GM18520 (cell line): ENCODE results near the gene MMD2.

Experiments
- ATAC-seq: cut with Tn5 transposase; IDR thresholded peaks from one replicate; pipeline ENCODE4 v1.9.1; 2021; ENCODE audit not compliant: unreplicated experiment

MMD2 gene

GRCh38 chr7:4959893-4960292 lies 906 bp upstream of the MMD2 start:
- ATAC-seq: no peak

- ATAC-seq: no peak
These were observed 319 bp upstream of the MMD2 start for GRCh38 chr7:4959306-4959705.

- no peak for ATAC-seq
These were observed 1.0 kb downstream of the MMD2 start for GRCh38 chr7:4957847-4958476.

GRCh38 chr7:4951903-4952636 lies 6.9 kb downstream of the MMD2 start:
- no peak for ATAC-seq

GRCh38 chr7:4951304-4951703 lies 7.7 kb downstream of the MMD2 start:
- no peak for ATAC-seq

- no peak for ATAC-seq
These were observed 10.6 kb downstream of the MMD2 start for GRCh38 chr7:4948402-4948801.

- ATAC-seq: no peak
These were observed 13.0 kb downstream of the MMD2 start for GRCh38 chr7:4945949-4946348.

GRCh38 chr7:4944939-4945338 lies 14.0 kb downstream of the MMD2 start:
- ATAC-seq: no peak

- ATAC-seq: no peak
These were observed 15.7 kb downstream of the MMD2 start for GRCh38 chr7:4943297-4943696.

- no peak for ATAC-seq
These were observed 18.8 kb downstream of the MMD2 start for GRCh38 chr7:4939971-4940728.

GRCh38 chr7:4937411-4937810 lies 21.6 kb downstream of the MMD2 start:
- no peak for ATAC-seq

- ATAC-seq: no peak
These were observed 24.5 kb downstream of the MMD2 start for GRCh38 chr7:4934419-4935025.

GRCh38 chr7:4931943-4932342 lies 27.0 kb downstream of the MMD2 start:
- no peak for ATAC-seq

- no peak for ATAC-seq
These were observed 30.0 kb downstream of the MMD2 start for GRCh38 chr7:4929005-4929404.

GRCh38 chr7:4928445-4928844 lies 30.5 kb downstream of the MMD2 start:
- no peak for ATAC-seq

- ATAC-seq: no peak
These were observed 38.8 kb downstream of the MMD2 start for GRCh38 chr7:4919969-4920766.

- no peak for ATAC-seq
These were observed 42.9 kb downstream of the MMD2 start for GRCh38 chr7:4916113-4916512.

- ATAC-seq: no peak
These were observed 47.7 kb downstream of the MMD2 start for GRCh38 chr7:4911111-4911828.

GRCh38 chr7:4906682-4907081 lies 52.3 kb downstream of the MMD2 start:
- no peak for ATAC-seq

GRCh38 chr7:4905171-4905570 lies 53.8 kb downstream of the MMD2 start:
- ATAC-seq: no peak
